Bone marrow (tissue), 2 donors: ENCODE data around the gene ETFA.
A peak's percentile ranks its signal among the peaks of the same experiment; 100 is the strongest.

ENCODE experiments used
- DNase-seq, 2 donors: peaks; one replicate each; lab custom pipeline; 2025; lab: John Stamatoyannopoulos, UW

ETFA gene

DNA sequence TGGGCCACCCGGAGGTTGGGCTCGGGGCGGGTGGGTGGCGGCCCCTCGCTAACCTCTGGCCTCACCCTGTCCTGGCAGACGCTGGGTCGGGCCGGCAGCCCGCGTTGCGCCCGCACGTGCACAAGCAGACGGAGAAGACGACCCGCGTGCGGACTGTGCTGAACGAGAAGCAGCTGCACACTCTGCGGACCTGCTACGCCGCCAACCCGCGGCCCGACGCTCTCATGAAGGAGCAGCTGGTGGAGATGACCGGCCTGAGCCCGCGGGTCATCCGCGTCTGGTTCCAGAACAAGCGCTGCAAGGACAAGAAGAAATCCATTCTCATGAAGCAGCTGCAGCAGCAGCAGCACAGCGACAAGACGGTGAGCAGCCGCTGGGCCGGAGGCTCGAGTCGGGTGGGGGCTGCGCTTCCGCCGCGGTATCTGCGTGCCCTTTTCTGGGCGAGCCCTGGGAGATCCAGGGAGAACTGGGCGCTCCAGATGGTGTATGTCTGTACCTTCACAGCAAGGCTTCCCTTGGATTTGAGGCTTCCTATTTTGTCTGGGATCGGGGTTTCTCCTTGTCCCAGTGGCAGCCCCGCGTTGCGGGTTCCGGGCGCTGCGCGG, 29.0 kb upstream of the ETFA start:
- DNase-seq = no peak

DNA sequence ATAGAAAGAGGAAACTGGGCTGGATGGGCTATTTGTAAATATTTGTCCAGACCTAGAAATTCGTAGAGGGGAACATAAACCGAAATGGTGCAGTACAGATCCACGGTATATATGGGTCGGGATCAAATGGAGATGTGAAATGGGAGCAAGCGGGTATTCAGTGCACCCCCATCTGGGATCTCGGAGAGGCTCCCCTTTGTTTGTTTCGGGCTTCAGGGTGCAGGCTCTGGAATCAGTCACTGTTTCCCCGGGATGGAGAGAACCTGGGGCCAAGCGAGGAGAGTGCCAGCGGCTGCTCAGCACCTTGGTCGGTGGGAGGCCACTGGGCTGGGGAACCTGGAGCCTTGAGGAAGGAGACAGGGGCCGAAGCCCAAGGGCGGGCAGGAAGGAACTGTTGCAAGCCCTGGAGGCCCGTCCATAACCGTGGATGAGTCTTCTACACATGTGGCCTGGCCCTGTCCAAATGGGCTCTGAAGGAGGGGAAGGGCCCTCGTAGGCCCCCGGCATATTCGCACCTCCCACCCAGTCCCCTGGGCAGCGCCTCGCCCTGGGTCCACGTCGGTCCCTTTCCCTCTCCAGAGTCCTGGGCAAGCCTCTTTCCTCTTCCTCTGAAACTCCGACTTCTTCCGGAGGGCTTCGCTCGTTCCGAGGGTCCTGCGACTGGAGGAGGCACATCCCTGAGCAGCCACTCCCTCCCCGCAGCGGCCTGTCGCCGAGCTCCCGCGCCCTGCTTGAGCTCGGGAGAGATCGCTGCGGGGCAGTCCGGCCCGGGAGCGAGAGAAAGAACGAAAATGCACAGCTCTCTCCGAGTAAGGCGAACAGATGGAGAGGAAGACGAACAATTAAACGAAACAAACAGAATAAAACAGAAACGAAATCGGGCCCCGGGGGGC, 28.3 kb upstream of the ETFA start:
- DNase-seq = no peak

DNA sequence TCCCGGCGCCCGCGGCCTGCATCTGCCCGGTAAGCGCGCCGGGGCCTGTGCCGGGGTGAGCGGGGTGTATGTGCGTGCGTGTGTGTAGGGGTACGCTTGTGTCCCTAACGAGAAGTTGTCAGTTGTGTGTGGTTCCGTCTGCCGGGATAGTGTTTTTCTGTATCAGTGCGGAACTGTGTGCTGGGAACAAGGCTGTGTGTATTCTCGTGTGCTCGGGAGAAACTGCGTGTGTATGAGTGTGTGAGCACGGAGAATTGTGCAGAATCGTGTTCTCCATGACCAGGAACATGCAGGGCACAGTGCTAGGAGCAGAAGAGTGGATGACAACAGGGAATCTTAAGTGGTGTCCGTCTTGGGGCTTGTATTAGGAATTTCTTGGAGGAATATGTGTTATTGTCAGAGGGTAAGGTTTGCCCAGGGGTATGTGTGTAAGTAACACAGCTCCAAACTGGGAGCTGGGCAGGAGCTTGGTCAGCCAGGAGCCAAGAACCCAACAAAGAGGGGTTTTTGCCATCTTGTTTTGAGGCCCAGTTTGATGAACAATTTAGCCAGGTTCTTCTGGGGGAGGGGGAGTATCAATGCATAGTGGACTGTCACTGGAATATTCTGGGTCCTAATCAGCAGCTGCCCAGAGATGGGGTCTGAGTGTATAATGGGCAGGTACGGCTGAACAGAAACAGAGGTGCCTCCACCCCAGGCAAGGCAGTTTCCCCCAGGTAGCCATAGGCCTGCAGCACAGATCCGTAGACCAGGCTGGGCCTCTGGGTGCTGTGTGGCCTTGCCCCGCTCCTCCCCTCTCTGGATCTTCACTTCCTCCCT, 27.4 kb upstream of the ETFA start:
- no peak for DNase-seq

- no peak for DNase-seq
These were observed 26.6 kb upstream of the ETFA start for GRCh38 chr15:76337696-76338485.

- no peak for DNase-seq
These were observed 25.9 kb upstream of the ETFA start for GRCh38 chr15:76337059-76337695.

DNA sequence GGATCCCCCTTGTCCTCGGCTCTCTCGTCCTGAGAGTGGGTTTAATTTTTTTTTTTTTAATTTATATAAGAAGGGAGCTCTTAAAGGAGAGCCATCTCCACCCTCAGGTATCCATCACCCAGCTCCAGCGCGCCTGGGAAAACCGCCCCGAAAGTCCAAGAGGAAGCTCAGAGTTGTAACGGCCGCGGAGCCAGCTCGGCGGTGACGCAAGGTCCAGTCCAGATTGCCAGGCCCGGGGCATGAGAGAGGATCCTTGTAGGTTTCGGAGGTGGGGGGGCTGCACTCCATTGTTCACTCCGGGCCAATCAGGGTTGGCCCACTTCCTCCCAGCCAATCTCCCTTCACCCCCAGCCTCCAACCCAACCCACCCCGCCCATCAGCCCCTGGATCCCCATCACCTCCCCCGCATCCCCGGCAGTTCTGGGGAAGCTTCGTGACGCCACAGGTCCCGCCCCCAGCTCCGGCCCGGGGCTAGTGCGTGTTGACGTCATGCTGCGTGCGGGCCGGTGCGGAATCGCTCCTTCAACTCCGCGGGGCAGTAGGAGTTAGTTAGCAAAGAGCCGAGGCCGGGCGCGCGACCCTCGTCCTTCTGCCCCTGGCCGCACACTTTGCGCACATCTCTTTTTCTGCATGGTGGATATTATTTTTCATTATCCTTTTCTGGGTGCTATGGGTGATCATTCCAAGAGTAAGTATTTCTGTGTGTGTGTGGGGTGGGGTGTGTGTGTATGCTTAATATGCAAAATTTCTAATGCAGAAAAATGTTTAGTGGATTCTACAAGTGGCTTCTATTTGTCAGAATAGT, 25.2 kb upstream of the ETFA start, which contains the start of gene ISL2:
TSS of gene ISL2 (plus strand) at position 520 of the 805 bp plus-strand sequence. CDS start at position 631, 111 bp downstream.
- peak in 1 of 2 donors; percentile 72 for DNase-seq

- no peak for DNase-seq
These were observed 24.3 kb upstream of the ETFA start for GRCh38 chr15:76335307-76336253.

GRCh38 chr15:76334438-76335306, 23.4 kb upstream of the ETFA start:
- no peak for DNase-seq

GRCh38 chr15:76333720-76334437, 22.6 kb upstream of the ETFA start:
- no peak for DNase-seq

DNA sequence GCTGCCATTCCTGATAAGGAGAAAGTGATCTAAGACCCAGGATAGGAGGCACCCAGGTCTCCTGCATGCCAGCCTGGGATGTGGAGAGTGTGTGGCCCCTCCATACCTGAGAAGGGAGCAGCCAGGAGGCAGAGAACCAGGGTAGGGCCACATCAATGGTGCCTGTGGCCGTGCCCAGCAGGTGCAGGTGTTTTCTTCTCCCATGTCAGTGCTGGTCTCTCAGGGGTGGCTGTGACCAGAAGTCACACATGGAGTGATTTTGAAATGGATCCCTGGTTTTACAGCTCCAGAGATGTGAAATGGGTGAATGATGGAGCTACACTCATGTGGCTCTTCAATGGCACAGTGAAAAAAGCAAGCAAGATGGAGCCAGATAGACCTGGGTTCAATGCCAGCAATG, 22.0 kb upstream of the ETFA start:
- DNase-seq = no peak

- DNase-seq = no peak
These were observed 21.5 kb upstream of the ETFA start for GRCh38 chr15:76332796-76333195.

- DNase-seq = no peak
These were observed 18.9 kb upstream of the ETFA start for GRCh38 chr15:76330080-76330680.

- DNase-seq = no peak
These were observed 17.7 kb upstream of the ETFA start for GRCh38 chr15:76328958-76329357.

GRCh38 chr15:76328106-76328696, 16.9 kb upstream of the ETFA start:
- no peak for DNase-seq

GRCh38 chr15:76327191-76328105, 16.2 kb upstream of the ETFA start:
- no peak for DNase-seq

GRCh38 chr15:76325704-76326103, 14.4 kb upstream of the ETFA start:
- DNase-seq = no peak
